HG02623 (cell line): ENCODE results near the gene RBM42.

ENCODE experiments used
- ATAC-seq: cut with Tn5 transposase; IDR thresholded peaks from one replicate; pipeline ENCODE4 v1.9.1; 2021; ENCODE audit warnings: moderate library complexity; ENCODE audit not compliant: unreplicated experiment

Gene RBM42

GRCh38 chr19:35620001-35620400 is 8.8 kb upstream of the RBM42 start:
- no peak for ATAC-seq

DNA sequence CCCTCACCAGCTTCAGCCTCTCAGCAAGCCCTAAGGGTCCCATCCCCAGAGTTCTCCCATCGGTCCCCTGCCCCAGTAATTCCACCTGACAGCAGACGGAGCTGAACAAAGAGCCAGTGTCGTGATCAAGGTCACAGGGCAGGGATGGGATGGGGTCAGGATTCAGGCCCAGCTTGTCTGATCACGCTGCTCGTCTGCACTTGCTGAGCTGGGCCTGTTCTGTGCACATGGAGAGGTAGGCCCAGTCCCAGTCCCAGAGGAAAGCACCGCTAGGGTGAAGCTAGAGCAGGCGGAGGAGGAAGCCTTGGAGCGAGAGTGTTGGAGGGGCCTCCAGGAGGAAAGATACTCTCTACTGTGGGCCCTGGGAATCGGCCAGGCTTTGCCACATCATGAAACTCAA is 7.1 kb upstream of the RBM42 start:
- no peak for ATAC-seq

DNA sequence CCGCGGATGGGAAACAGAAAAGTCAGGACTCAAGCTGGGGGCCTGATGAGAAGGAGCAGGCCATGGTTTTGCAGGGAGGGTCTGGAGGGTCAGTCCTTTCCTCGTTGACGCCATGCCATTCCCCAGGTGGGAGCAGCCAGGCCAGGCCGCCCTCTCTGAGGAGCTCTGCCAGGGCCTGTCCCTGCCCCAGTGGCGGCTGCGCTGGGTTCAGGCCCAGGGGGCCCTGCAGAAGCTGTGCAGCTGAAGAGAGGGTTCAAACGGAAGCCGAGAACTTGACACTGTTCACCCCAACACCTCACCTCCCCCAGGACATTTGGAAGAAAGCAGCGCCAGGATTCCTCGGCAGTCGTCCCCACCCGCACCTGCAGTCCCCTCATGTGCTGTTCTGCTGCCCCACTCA is 6.1 kb upstream of the RBM42 start:
- no peak for ATAC-seq

GRCh38 chr19:35623327-35624010 is 5.4 kb upstream of the RBM42 start:
- no peak for ATAC-seq

DNA sequence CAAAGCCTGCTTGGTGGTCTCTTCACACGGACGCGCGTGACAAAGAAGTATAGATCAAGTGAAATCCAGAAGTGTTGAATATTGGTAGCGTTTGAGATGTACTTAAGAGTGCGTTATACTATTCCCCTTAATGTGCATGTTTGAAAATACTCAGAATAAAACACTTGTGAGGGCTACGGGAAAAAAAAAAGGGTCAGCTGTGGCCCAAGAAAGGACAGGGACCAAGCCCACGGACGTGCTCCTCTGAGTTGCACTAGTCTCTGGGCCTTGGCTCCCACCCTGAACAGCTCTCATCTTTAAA is 622 bp upstream of the RBM42 start:
- no peak for ATAC-seq

DNA sequence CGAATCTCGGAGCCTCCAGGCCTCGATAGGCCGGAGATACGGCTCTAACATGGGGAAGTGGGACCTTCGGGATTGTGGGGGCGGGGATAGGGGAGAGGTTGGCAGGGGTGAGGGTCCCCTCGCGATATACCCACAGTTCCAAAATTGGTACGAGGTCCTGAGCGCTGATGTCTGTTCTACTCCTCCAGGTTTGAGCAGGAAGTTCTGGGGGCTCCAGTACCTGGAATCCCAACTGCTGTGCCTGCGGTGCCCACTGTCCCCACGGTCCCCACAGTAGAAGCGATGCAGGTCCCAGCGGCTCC is 447 bp downstream of the RBM42 start:
- ATAC-seq = no peak

- ATAC-seq = no peak
Measured at GRCh38 chr19:35633727-35634440, 5.0 kb downstream of the RBM42 start.

GRCh38 chr19:35636651-35637050 is 7.8 kb downstream of the RBM42 start:
- no peak for ATAC-seq

- ATAC-seq = no peak
Measured at GRCh38 chr19:35637165-35637564, 8.3 kb downstream of the RBM42 start.

DNA sequence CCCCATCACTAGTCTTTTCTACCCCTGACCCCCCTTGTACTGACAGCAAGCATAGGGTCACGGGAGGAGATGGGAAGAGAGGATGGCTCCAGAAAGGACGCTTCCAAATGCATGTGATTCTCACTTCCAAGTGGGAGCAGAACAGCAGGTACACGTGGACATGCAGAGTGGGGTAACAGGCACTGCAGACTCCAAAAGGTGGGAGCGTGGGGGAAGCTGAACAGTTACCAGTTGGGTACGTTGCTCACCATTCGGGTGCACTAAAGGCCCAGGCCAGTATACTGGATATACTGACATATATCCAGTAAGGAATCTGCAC is 10.4 kb downstream of the RBM42 start:
- no peak for ATAC-seq

DNA sequence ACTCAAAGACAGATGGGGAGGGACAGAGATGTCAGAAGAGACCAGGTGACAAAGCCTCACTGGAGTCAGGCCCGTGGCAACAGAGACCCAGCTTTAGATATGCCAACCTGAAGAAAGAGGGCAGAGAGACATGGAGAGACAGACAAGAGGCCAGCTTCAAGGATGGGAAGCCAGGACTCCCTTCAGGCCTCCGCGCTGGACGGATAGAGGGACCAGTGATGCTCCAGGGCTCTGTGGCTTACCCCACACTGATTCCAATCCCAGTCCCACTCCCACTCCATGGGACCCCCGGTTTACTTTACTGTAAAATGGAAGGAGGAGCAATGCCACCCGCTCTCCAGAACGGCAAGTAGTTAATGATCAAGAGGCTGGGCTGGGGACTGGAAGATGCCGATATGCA is 11.0 kb downstream of the RBM42 start:
- ATAC-seq = no peak

DNA sequence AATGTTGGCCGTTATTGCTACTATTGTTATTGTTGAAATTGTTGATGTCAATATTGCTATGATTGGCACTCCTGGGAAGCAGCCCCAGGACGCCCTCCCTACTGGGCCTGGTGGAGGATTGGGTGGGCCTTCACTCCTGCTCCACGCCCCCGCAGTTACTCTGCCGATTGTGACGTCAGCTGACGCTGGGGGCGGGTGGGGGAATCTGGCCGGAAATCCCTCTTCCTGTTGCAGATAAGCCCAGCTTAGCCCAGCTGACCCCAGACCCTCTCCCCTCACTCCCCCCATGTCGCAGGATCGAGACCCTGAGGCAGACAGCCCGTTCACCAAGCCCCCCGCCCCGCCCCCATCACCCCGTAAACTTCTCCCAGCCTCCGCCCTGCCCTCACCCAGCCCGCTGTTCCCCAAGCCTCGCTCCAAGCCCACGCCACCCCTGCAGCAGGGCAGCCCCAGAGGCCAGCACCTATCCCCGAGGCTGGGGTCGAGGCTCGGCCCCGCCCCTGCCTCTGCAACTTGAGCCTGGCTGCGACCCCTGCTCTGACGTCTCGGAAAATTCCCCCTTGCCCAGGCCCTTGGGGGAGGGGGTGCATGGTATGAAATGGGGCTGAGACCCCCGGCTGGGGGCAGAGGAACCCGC is 12.8 kb downstream of the RBM42 start, which contains the start of gene ETV2:
ETV2 (plus strand) TSS at position 231 of the 637 bp plus-strand sequence. CDS start 716 bp downstream, outside the sequence.
- ATAC-seq = no peak

DNA sequence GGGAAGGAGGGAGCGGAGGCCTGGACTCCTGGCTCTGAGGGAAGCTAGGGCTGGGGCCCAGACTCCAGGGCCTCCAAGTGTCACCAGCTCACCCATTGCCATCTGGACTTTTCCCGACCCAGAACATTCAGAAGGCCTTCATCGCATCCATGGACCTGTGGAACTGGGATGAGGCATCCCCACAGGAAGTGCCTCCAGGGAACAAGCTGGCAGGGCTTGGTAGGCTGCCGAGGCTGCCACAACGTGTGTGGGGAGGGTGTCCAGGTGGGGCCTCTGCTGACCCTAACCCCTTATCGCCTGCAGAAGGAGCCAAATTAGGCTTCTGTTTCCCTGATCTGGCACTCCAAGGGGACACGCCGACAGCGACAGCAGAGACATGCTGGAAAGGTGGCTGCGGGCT is 13.5 kb downstream of the RBM42 start:
- ATAC-seq = no peak

DNA sequence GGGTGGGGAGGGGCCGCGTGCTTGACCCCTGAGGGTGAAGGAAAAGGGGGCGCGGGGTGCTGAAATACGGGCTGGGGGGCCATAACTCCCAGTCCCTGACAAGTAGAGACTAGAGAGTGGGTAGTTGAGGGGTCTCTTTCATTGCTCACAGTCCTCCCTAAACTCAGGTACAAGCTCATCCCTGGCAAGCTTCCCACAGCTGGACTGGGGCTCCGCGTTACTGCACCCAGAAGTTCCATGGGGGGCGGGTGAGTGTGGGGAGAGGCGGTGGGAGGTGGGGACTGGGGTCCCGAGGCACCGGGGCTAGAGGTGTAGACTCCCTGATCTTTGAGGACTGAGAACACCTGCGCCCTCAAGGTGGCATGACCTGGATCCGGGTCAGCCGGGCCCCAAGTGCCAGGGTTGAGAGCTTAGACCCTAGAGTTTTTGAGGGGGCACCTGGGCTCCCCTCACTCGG is 14.0 kb downstream of the RBM42 start:
- ATAC-seq = no peak

DNA sequence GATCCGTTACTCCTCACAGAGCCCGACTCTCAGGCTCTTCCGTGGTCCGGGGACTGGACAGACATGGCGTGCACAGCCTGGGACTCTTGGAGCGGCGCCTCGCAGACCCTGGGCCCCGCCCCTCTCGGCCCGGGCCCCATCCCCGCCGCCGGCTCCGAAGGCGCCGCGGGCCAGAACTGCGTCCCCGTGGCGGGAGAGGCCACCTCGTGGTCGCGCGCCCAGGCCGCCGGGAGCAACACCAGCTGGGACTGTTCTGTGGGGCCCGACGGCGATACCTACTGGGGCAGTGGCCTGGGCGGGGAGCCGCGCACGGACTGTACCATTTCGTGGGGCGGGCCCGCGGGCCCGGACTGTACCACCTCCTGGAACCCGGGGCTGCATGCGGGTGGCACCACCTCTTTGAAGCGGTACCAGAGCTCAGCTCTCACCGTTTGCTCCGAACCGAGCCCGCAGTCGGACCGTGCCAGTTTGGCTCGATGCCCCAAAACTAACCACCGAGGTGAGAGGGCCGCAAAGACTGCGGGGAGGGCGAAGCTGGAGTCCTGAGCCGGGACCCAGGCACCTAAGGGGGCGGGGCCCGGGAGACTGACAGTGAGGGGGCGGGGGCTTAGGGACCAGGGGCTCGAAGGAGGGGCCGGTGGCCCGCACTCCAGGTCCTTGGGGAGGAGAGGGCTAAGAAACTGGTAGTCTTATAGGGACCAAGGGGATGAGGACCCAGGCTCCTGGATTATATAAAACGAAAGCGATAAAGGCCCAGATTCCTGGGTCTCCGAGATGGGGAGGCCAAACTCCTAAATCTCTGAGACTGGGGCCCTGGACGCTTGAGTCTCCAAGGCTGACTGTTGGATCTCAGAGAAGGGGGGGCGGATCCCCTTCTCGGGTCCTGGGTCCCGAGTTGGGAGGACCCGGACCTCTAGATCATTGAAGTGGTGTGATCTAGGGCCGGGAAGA is 14.7 kb downstream of the RBM42 start:
- ATAC-seq = no peak

GRCh38 chr19:35644206-35644986 is 15.6 kb downstream of the RBM42 start:
- ATAC-seq = peak; percentile 66

DNA sequence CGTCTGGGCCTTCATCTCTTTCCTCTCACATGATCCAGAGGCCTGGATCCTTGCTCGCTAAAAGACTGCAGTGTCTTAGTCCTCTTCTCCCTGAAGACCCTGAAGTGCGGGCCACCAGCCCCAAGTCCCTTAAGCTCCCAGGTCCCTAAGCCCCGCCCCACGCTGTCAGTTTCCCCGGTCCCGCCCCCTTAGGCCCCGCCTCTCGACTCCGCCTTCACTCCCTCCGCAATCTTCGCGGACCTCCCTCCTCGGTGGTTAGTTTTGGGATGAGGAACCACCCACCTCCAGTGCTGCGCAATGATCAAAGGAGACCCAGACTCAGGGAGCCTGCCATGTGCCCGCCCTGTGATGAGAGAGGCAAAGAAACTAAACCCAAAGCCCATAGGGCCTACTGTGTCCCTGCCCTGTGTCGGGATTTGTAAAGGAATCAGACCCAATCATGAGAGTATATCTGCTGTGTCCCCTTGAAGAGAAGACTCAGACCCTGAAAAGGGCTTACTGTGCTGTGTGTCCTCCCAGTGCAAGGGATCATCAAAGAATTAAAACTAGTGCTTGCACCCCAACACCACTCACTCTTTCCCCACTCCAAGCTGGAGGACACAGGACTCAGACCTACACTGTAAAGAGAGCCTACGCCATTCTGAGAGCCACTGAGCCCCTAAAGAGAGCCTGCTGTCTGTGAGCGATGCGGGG is 16.3 kb downstream of the RBM42 start:
- no peak for ATAC-seq

DNA sequence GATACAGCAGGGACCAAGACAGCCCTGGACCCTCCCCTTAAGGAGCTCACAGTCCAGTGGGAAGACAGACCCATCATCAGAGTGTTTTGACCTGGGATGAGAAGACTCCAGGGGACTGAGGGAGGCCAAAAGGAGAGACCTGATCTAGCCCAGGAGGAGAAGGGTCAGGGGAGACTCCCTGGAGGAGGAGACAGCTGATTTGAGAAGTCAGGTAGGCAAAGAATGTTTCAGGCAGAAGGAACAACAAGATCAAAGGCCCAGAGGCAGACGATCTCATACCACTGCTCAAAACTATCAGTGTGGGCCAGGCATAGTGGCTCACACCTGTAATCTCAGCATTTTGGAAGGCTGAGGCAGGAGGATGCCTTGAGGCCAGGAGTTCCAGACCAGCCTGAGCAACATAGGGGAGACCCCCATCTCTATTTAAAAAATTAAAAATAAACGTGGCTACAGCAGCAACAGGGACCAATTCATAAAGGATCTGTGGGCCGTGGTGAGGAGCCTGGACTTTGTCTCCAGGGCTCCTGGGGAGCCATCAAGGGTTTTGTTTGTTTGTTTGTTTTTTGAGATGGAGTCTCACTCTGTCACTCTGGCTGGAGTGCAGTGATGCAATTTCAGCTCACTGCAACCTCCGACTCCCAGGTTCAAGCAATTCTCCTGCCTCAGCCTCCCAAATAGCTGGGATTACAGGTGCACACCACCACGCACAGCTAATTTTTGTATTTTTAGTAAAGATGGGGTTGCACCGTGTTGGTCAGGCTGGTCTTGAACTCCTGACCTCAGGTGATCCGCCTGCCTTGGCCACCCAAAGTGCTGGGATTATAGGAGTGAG is 17.1 kb downstream of the RBM42 start:
- ATAC-seq = no peak
